ENCODE data around the gene CHCHD3. TPM values are rescaled to one million over a fixed set of nuclear protein-coding genes. Genes with fewer than 3 reads are reported as not detected.

CHCHD3 gene
- total and polyA plus RNA-seq, 2 experiments from 2014 or later = 65.3 to 68.5 TPM

DNA sequence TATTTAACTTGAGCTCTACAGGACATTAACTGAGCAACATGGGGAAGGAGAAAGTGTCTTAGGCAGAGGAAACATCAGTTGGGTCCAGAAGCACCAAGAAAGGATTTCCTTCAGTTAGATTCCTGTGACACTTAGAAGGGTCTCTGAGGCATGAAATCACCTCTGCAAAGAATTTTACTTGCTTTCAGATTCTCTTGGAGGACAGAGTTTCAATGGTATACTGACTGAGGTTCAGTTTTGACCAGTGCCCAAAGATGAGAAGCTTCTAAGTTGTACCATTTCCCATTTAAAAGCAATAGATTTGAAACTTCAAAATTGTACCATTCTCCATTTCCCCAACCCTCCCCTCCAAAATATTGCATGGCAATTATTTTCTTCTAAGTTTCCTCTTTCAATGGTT is 102.4 kb downstream of the CHCHD3 start:
- Histone ChIP-seq H3K79me2 (peaks cover 18% of the 10 kb centered on the region), H3K9me3 (ENCODE audit: low read depth) (no peaks in the 10 kb centered on the region), H2AFZ (no peak overlapping the region), H3K27ac (no peak overlapping the region), H3K27me3 (no peaks in the 10 kb centered on the region), H3K36me3 (replicated peaks; ENCODE audit: insufficient read depth, low read depth) (no peaks in the 10 kb centered on the region), H3K9me2 (replicated peaks; ENCODE audit: insufficient read depth) (no peaks in the 10 kb centered on the region), H3K4me2 (no peak overlapping the region), H3K4me1 (ENCODE audit: insufficient read depth) (no peaks in the 10 kb centered on the region), H3K4me3 (no peak overlapping the region), H4K20me1 (ENCODE audit: insufficient read depth, poor library complexity, severe bottlenecking) (no peaks in the 10 kb centered on the region)
- TF ChIP-seq EZH2 (IDR thresholded peaks at IDR 0.05; ENCODE audit: borderline replicate concordance) = no peak
- TF ChIP-seq EZH2phosphoT487 (IDR thresholded peaks at IDR 0.05; ENCODE audit: low read depth, severe bottlenecking, unreplicated experiment) = no peak
- TF ChIP-seq, protein P1, sequence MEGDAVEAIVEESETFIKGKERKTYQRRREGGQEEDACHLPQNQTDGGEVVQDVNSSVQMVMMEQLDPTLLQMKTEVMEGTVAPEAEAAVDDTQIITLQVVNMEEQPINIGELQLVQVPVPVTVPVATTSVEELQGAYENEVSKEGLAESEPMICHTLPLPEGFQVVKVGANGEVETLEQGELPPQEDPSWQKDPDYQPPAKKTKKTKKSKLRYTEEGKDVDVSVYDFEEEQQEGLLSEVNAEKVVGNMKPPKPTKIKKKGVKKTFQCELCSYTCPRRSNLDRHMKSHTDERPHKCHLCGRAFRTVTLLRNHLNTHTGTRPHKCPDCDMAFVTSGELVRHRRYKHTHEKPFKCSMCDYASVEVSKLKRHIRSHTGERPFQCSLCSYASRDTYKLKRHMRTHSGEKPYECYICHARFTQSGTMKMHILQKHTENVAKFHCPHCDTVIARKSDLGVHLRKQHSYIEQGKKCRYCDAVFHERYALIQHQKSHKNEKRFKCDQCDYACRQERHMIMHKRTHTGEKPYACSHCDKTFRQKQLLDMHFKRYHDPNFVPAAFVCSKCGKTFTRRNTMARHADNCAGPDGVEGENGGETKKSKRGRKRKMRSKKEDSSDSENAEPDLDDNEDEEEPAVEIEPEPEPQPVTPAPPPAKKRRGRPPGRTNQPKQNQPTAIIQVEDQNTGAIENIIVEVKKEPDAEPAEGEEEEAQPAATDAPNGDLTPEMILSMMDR (IDR thresholded peaks at IDR 0.05; ENCODE audit: poor library complexity) = no peak
- no peak for DNase-seq (ENCODE audit: low spot score)

DNA sequence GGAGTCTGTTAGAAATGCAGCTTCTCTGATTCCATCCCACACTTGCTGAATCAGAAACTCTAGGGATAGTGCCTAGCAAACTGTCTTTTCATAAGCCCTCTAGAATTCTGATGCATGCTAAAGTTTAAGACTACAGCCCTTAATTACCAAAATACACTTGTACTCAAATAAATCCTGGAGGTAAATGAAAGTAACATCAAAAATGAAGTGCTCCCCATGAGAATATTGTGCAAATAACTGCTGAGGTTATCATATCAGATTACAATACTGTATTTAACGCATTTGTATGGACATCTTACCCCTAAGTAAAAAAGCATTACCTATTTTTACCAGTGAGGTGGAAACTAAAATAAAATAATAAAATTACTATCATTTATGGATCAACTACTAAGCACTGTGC is 104.7 kb downstream of the CHCHD3 start:
- TF ChIP-seq EZH2phosphoT487 (IDR thresholded peaks at IDR 0.05; ENCODE audit: low read depth, severe bottlenecking, unreplicated experiment) (no peak), EZH2 (IDR thresholded peaks at IDR 0.05; ENCODE audit: borderline replicate concordance) (no peak)
- TF ChIP-seq, protein P1 (IDR thresholded peaks at IDR 0.05; ENCODE audit: poor library complexity) = no peak
- WGBS (ENCODE audit: low lambda C conversion rate, missing lambda C conversion rate) = 84% methylated on average over 1 of the region's 1 CpG

DNA sequence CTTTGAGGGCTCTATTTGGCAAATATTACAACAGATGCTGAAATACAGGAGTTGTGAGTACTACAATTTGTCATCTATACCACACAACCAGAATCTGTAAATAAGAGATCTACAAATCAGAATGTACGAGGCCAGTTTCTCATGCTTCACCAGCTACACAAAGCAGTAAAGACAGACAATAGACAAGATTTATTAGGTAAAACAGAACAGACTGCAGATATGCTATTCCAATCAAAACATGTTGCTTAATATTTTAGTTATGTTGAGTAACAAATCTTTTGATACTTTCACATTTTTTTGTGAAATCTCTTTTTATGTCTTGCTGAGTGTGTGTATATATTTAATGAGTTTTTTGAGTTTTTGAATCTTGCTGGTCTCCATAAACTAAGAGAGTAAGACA is 109.1 kb downstream of the CHCHD3 start:
- WGBS (ENCODE audit: low lambda C conversion rate, missing lambda C conversion rate) = 83% methylated on average over 1 of the region's 1 CpG
- no peak overlapping the region for H3K4me2 ChIP-seq
- no peaks in the 10 kb centered on the region for H3K27me3 ChIP-seq
- H3K4me1 ChIP-seq (ENCODE audit: insufficient read depth) = no peaks in the 10 kb centered on the region
- peaks cover 6% of the 10 kb centered on the region for H3K79me2 ChIP-seq
- no peaks in the 10 kb centered on the region for H3K9me2 ChIP-seq (replicated peaks; ENCODE audit: insufficient read depth)
- H4K20me1 ChIP-seq (ENCODE audit: insufficient read depth, poor library complexity, severe bottlenecking) = no peaks in the 10 kb centered on the region
- no peak overlapping the region for H3K27ac ChIP-seq
- no peak overlapping the region for H3K4me3 ChIP-seq
- no peak for DNase-seq (ENCODE audit: low spot score)
- H2AFZ ChIP-seq = no peak overlapping the region
- no peak for TF ChIP-seq EZH2phosphoT487 (IDR thresholded peaks at IDR 0.05; ENCODE audit: low read depth, severe bottlenecking, unreplicated experiment)
- TF ChIP-seq, protein P1 (IDR thresholded peaks at IDR 0.05; ENCODE audit: poor library complexity) = no peak
- H3K36me3 ChIP-seq (replicated peaks; ENCODE audit: insufficient read depth, low read depth) = no peaks in the 10 kb centered on the region
- no peaks in the 10 kb centered on the region for H3K9me3 ChIP-seq (ENCODE audit: low read depth)

More for the DNA sequence above, 104.7 kb downstream of the CHCHD3 start:
- Histone ChIP-seq H3K4me2 (no peak overlapping the region), H3K4me3 (no peak overlapping the region), H3K4me1 (ENCODE audit: insufficient read depth) (no peaks in the 10 kb centered on the region), H3K36me3 (replicated peaks; ENCODE audit: insufficient read depth, low read depth) (no peaks in the 10 kb centered on the region), H3K79me2 (peaks cover 18% of the 10 kb centered on the region), H3K27me3 (no peaks in the 10 kb centered on the region), H4K20me1 (ENCODE audit: insufficient read depth, poor library complexity, severe bottlenecking) (no peaks in the 10 kb centered on the region), H3K27ac (no peak overlapping the region), H2AFZ (no peak overlapping the region), H3K9me2 (replicated peaks; ENCODE audit: insufficient read depth) (no peaks in the 10 kb centered on the region), H3K9me3 (ENCODE audit: low read depth) (no peaks in the 10 kb centered on the region)
- no peak for DNase-seq (ENCODE audit: low spot score)

DNA sequence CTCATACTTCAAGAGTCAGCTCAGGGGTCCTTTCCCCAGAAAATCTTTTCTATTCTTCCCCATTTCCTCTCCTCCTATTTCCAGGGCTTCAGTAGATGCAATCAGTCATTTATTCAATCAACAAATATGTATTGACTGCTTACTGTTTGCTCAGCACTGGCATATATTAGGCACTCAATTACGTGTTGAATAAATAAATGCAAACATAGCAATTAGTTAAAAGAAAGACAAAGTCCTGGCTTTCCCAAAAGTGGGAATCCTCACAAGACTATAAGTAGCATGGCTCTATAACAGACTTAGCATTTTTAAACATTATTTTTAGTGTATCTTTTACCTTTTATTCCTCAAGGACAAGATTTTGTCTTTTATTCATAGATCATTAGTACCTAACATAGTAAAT is 111.6 kb downstream of the CHCHD3 start:
- Histone ChIP-seq H3K27ac (no peak overlapping the region), H3K4me2 (no peak overlapping the region), H3K27me3 (no peaks in the 10 kb centered on the region), H3K9me3 (ENCODE audit: low read depth) (no peaks in the 10 kb centered on the region), H3K79me2 (no peaks in the 10 kb centered on the region), H3K4me1 (ENCODE audit: insufficient read depth) (no peaks in the 10 kb centered on the region), H2AFZ (no peak overlapping the region), H4K20me1 (ENCODE audit: insufficient read depth, poor library complexity, severe bottlenecking) (no peaks in the 10 kb centered on the region), H3K9me2 (replicated peaks; ENCODE audit: insufficient read depth) (no peaks in the 10 kb centered on the region), H3K36me3 (replicated peaks; ENCODE audit: insufficient read depth, low read depth) (no peaks in the 10 kb centered on the region), H3K4me3 (no peak overlapping the region)
- no peak for DNase-seq (ENCODE audit: low spot score)
- TF ChIP-seq, protein P1 (IDR thresholded peaks at IDR 0.05; ENCODE audit: poor library complexity) = no peak
- TF ChIP-seq EZH2phosphoT487 (IDR thresholded peaks at IDR 0.05; ENCODE audit: low read depth, severe bottlenecking, unreplicated experiment) (no peak), EZH2 (IDR thresholded peaks at IDR 0.05; ENCODE audit: borderline replicate concordance) (no peak)
- WGBS (ENCODE audit: low lambda C conversion rate, missing lambda C conversion rate) = 95% methylated on average over 1 of the region's 1 CpG

Measured in hepatocyte (in vitro differentiated cells).